HG02973 (cell line): Measurements from ENCODE around the gene MCF2L.
"Not testable (repeated sequence)": the region's sequence is repeated elsewhere in the genome, so short reads cannot be mapped to it uniquely, and the experiment has no call there.

ENCODE experiments used
- ATAC-seq: cut with Tn5 transposase; IDR thresholded peaks from one replicate; pipeline ENCODE4 v1.9.1; 2021; ENCODE audit warnings: moderate library complexity; ENCODE audit not compliant: unreplicated experiment

MCF2L gene

DNA sequence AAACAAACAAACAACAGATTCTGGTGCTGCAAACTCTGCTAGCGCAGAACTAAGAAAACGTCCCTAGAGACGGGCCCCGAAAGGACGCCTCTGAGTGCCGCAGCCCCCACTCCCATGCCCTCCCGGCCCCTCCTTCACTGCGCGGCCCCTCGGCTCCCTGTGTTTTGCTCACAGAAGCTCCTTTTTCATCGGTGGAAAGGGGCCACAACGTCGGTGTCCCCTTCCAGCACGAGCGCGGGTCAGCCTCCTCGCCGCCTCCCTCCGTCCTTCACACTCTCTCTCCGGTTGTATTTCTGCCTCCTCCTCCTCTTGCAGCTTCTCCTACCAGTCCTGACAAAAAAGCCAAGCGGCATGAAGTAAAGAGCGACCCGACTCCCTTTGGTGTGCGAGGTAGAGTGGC is 121.8 kb downstream of the MCF2L start:
- no peak for ATAC-seq

DNA sequence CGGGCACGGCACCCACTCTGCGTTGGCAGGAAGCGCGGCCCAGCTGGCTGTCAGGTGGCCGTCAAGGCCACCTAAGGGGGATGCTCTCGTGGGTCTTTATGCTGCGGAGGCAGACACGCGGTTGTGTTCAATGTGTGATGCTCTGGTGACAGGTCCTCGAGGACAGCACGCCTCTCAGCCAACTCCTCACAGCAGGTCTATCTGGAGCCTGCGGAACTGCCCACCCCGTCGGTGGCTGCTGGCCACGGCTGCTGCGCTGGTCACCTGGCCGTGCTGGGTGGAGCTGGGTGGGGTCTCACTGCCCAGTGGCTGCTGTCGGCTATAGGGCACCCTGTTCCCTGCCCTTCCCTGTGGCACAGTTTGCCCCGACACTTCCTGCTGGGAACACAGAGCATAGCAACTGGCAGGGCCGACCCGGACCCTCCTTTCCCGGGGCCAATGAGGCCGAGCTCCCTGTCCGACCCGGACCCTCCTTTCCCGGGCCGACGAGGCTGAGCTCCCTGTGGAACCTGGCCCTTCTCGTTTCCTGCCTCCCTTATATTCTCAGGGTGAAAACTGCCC is 122.3 kb downstream of the MCF2L start:
- no peak for ATAC-seq

DNA sequence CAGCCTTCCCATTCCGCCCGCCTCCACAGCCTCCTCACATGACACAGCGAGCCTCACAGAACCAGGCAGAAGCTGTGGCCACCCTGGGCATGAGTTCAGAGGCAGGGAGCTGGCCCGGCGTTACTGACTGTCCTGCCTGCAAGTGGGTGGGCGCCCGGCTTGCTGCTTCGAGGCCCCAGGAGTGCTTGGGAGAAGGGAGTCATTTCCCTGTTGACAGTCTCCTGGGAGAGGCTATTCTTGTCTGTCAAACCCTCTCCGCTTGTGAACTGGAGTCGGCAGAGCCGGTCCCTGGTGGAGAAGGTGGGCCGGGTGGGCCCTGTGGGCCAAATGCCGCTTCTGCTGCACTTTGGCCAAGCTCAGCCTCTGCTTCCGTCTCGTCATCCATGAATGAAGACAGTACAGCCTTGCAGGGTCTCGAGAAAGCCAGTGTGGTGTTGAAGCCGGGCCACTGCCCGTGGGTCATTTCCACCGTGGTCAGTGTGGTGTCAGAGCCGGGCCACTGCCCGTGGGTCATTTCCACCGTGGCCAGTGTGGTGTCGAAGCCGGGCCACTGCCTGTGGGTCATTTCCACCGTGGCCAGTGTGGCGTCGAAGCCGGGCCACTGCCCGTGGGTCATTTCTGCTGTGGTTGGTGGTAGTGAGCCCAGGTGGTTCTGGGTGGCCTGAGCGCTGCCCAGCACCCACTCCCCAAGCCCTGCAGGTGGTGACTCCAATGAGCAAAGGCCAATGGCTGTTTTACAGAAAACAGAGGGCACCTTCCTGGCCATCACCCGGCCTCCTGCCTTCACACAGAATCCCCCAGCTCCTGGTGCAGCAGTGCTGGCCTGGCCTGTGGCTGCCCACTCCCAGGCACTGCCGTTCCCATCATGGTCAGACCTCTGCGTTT is 123.1 kb downstream of the MCF2L start:
- ATAC-seq, result no peak

DNA sequence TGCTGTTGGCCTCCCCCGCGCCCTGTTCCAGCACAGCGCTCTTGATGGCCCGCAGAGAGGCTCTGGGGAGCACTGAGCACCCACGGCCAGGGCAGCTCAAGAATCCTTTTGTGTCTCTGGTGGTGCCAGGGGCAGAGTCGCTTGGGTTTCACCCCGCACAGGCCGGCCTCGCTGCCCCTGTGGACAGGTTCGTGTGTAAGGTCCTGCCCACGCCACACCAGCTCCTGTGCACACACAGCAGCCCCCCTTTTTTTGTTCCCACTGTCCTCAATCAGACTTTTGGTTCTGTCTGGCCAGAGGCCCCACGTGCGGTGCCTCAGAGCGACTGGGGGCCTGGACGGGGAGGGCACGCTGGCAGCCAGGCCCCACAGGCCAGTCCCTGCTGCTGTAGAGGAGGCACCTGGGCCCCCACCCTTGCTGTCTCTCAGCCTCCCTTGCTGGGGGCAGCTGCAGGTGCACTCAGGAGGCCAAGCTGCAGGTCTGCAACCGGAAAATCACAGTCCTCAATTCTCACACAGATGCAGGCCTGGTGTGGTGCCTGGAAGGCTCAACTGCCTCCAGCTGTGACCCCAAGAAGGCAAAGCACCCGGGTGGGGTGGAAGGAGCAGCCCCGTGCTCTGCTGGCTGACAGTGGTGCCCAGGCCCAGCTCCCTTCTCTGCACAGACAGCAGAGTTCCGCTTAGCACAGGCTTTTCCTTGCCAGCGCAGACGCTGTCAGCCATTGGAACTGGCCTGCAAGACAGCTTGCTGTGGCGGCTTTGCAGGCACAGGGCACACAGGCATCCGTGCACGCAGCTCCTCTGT is 124.0 kb downstream of the MCF2L start:
- ATAC-seq, result no peak

DNA sequence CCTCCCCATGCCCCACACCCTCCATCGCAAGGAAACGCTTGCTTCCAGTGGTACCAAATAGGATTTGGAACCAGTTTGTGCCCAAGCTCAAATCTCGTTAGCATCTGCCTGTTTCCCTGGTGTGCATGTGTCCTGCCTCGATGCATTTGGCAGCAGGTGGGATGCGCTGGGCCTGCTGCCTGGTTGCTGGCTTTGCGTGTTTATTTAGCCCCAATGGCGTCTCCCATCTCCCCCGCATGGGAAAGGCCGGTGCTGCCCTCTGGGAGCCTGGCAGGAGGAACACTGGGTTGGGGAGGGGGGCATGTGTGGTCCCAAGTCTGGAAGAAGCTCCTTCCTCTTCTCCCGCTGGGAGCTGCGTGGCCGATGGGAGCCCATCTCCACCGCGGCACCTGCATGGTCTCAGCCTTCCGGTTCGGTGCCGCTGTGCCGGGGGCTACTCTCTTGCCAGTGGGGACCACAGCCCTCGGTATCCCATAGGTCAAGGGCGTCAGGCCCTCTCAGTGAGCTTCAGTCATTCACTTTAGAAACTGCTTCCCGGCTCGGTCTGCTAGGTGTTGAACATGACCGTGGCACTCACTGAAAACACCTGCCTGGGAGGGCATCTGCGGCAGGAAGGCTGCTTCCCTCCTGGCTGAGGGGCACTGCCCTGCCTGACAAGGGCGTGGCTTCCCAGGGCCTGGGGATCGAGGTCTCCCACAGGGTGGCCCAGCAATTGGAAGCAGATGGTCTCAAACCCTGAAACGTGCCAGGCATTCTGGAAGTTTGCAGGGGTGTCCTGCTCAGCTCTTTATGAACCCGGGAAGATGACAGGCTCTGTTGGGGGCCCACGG is 124.8 kb downstream of the MCF2L start:
- no peak for ATAC-seq

DNA sequence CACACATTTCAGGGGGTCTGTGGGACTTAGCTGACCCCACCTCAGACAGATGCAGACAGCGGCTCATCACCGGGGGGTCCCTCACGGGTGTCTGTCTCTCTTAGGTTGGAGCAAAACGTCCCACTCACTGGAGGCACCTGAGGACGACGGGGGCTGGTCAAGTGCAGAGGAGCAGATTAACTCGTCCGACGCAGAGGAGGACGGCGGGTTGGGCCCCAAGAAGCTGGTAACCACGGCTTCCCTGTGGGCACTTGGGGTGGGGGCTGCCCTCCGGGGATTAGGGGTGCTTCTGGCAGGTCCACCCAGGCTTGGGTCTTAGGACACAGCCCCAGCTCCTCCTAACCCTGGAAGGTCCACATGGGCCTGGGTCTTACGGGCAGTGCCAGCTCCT is 125.4 kb downstream of the MCF2L start:
- no peak for ATAC-seq

DNA sequence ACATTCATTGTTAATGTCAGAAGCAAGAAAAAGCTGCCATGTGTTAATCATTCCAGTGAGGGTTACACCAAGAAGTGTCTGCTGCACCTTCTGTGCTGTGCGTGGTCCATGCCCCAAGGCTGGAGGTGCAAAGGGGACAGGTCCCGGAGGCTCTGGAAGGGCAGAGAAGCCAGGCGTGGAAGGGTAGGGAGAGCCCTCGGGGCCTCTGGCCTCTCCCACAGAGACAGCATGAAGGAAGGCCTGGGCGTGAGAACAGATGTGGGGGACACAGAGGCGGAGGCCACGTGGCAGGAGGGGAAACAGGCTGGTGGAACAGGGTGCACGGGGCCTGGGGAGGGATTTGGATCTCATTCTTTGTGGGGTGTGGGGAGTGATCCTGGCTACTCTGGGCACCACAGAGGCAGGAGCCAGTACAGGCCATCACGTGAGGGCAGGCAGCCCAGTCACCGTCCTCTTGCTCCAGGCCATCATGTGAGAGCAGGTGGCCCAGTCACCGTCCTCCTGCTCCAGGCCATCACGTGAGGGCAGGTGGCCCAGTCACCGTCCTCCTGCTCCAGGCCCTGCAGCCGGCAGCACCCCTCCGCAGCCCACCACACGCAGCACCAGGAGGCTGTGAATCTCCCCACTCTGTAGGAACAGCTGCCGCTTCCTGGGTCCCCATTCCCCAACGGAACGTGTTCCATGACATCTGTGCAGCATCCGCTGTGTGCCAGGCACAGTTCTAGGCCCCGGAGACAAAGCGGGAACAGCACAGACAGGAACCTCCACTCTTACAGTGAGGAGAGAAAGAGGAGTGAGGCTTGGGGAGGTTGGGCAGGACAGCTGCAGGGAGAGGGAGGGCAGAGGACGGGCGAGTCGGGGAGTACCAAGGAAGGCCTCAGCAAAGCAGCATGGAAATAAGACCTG is 126.4 kb downstream of the MCF2L start:
- ATAC-seq, result no peak

DNA sequence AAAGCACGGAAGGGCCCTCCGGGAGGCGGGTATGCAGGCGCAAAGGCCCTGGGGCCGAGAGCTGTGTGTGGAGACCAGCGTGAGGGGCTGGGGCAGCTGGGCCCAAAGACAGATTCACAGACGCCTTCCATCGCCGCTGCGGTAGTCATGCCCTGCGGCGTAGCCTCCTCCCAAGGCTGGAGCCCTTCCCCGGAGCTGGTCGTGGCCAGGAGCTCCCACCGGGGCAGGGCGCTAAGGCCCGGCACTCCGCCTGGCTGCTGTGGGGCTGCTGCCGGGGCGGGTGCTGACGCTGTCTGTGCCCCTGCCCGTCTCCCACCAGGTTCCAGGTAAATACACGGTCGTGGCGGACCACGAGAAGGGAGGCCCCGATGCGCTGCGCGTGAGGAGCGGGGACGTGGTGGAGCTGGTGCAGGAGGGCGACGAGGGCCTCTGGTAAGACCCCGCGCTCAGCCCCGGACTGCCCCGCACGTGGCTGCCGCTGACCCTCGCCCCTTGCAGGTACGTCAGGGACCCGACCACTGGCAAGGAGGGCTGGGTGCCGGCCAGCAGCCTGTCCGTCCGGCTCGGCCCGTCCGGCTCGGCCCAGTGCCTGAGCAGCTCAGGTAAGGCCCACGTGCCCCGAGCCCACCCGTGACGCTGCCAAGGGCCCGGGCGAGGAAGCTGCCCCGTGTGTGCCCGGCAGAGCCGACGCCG is 127.2 kb downstream of the MCF2L start:
- ATAC-seq, result no peak

DNA sequence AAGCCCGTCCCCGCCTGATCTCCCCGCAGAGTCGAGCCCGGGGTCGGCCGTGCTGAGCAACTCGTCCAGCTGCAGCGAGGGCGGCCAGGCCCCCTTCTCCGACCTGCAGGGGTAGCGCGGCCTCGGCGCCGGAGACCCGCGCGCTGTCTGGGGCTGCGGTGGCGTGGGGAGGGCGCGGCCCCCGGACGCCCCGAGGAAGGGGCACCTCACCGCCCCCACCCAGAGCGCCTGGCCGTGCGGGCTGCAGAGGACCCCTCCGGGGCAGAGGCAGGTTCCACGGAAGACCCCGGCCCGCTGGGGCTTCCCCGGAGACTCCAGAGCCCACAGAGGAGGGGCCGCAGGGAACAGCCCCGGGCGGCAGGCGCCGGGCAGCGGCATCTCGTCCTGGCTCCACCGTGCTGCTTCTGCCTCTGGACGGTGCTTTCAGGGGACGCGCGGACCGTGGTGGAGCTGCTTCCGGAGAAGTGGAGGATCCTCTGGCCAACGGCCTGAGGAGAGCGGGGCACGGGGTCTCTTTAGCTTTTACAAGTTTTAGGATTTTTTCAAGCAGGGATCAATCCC is 127.8 kb downstream of the MCF2L start:
- ATAC-seq, result no peak

DNA sequence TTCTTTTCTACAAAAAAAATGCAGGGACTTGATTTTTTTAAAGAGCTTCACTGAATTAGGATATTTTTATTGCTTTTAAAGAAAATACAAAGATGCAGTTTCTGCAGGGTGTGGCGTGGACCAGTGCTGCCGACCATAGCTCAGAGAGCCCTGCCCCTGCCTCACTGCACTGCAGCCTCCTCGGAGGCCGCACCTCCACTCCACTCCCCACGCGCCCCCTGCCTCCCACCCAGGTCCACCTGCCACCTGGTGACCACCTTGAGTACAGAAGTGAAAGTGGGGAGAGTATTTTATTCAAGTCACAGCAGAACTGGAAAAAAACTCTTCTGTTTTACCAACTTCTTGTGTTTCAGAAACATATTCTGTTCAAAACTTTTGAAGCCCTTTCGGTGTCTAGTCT is 128.6 kb downstream of the MCF2L start:
- ATAC-seq, result no peak

DNA sequence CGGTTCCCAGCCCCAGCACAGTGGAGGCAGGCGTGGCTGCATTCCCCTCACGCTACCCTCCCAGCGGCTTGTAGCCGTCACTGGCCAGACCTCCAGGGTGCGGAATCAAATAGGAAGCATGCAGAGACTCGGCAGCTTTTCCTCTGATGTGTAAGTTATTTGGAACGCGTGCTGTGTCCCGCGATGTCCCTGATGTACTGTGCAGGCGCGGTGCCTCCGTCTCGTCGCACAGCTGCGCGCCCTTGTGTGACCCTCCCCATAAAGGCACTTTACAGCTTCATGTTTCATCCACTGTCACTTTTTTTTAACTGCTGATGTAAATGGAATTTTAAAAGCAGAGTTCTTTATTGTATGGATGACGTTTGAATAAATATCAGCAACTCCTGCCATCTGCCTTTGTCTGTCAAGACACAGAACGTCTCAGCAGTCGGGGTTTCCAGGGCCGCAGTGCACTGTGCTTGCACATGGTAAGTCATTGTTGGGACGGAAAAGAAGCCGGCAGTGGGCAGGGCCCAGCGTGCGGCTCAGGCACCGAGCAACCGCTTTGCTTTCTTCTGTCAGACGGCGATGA is 129.2 kb downstream of the MCF2L start:
- no peak for ATAC-seq

DNA sequence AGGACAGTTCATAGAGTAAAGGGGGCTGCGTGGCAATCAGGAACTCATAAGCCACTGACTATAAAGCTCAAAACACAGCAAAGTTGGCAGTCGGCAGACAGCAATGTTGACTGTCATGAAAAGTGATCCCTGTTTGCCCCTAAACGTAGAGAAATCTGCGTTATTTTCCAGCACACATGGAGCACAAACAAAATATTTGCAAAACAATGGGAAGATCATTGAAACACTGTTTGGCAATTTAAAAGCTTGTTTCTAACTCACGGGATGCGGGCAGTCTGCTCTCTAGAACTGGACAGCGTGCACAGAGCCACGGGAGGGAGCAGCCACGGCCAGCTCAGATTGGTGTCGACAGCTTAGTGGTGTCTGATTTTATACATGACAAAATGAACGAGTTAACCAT is 130.1 kb downstream of the MCF2L start:
- no peak for ATAC-seq

DNA sequence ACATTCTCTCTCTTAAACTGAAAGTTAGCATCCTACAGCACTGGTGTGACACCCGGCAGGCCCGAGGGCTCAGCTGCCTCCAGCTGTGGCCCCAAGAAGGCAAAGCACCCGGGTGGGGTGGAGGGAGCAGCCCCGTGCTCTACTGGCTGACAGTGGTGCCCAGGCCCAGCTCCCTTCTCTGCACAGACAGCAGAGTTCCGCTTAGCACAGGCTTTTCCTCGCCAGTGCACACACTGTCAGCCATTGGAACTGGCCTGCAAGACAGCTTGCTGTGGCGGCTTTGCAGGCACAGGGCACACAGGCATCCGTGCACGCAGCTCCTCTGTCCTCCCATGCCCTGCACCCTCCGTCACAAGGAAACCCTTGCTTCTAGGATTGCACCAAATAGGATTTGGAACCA is 133.3 kb downstream of the MCF2L start:
- ATAC-seq, result not testable (repeated sequence)

DNA sequence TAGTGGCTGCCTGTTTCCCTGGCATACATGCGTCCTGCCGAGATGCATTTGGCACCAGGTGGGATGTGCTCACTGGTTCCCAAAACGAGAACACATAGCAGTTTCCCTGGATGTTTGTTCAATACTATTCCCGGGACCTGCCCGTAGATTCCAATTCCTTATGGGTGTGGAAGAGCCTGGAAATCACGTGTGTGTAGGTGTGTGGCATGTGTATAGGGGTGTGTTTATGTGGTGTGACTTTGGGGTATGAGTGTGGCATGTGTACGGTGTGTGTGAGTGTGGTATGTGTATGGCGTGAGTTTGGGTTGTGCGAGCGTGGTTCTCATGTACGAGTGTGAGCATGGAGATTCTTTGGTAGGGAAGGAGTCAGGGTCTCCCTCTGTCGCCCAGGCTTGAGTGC is 133.7 kb downstream of the MCF2L start:
- ATAC-seq, result no peak

DNA sequence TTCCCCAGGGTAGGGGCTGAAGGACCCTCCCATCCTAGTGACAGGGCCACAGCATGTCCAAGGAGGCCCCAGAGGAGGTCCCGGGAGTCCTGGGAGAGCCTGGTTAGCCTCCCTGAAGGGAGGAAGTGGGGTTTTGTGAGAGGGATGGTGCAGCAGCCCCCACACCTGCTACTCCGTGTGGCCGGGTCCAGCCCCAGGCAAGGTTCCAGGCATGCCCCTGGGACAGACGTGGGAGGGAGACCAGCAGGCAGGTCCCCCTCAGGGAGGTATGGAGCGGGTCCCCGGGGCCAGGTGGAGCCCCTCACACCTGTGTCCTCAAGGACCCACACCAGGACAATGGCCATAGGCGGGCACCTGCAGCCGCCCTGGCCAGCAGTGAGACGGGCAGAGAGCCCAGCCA is 134.6 kb downstream of the MCF2L start:
- no peak for ATAC-seq

DNA sequence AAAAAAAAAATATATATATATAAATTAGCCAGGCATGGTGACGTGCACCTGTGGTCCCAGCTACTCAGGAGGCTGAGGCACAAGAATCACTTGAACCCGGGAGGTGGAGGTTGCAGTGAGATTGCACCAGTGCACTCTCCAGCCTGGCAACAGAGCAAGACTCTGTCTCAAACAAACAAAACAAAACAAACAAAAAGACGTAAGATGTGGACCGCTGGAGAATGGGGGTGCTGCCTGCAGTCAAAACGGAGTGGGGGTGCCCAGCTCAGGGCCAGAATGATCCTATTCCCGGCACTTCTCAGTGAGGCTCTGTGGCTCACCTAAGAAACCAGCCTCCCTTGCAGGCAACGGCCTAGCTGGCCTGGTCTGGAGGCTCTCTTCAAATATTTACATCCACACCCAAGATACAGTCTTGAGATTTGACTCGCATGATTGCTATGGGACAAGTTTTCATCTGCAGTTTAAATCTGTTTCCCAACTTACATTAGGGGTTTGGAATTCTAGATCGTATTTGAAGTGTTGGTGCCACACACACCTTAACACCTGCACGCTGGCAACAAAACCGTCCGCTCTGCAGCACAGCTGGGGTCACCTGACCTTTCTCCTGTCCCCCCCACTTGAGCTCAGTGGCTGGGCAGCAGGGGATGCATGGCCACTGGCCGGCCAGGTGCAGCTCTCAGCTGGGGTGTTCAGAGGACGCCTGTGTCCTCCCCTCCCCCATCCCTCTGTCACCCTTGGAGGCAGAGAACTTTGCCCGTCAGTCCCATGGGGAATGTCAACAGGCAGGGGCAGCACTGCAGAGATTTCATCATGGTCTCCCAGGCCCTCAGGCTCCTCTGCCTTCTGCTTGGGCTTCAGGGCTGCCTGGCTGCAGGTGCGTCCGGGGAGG is 136.3 kb downstream of the MCF2L start, which contains the start of gene F7:
Gene F7 (plus strand): TSS at position 760 of the 889 bp plus-strand sequence. CDS start 51 bp downstream, at position 811.
- ATAC-seq, result no peak

DNA sequence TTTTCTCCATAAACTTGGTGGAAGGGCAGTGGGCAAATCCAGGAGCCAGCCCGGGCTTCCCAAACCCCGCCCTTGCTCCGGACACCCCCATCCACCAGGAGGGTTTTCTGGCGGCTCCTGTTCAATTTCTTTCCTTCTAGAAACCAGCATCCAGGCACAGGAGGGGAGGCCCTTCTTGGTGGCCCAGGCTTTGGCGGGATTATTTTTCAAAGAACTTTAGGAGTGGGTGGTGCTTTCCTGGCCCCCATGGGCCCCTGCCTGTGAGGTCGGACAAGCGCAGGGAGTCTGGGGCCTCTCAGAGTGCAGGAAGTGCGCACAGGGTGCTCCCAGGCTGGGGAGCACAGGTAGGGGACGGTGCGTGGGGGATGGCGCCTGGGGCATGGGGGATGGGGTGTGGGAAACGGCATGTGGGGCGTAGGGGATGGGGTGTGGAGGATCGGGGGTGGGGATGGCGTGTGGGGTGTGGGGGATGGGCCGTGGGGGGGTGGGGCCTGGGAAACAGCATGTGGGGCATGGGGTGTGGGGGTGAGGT is 137.0 kb downstream of the MCF2L start:
- ATAC-seq, result no peak
